Measurements from ENCODE around the gene ATP4B.

Gene ATP4B

DNA sequence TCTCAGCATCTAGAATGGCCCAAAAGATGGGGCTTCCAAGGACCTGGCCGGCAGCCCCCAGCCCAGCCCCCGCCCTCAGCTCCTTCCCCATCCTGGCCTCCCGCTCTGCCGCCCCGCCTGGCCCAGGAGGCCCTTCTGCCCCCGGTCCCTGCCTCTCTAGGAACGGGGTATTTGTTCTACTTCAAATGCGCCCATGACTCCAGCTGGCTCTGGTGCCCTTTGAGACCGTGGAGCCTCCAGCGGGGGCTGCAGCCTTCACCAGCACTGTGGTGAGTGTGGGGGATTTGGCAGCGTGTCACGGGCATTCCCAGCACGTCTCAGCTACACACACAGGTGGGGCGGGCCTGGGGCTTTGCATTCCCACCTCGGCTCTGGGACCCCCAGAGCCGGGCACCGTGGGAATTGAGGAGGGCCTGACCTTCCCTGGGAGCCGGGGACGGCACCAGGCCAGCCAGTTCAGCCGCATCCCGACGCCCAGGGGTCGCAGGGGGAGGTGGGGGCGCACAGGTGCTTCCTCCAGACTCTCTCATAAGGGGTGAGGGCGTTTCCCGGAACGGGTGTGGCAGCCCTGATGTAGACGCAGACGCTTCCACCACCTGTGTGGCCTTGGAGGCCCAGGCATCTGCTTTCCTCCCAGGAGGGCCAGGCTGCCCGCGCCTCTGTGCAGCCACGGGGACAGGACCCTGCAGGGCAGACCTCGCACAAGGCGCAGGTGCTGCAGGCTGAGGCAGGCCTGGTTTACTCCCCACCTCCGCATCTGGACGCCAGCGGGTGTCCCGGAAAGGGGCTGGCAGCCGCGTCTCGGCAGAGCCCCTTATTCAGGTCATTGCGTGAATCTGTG is 947 bp downstream of the ATP4B start:
- no peak for DNase-seq (ENCODE audit: low read depth)

DNA sequence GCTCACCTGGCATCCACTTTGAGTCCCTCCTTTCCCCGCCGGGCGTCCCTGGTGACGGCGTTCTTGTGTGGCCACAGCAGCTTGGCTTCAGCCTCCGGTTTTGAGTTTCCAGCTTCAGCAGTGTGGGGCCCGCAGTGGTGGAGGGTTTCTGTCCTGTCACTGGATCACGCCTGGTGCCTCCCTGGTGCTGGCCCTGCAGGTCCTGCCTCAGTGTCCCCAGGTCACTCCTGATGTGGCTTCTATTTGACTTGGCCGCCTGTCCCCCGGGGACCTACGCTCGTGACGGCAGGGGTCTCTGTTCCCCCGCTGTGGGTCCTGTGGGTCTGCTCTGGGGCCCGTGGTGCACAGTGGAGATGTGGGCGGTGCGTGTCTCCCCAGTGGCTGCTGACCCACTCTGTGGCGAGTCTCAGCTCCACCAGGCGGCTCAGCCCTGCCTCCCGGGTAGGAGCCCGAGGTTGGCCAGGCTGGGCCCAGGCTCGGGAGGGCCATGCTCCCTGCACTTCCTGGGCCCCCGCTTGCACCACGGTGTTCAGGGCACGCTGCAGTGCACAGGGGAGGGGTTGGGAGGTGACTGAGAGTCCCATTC is 1.9 kb downstream of the ATP4B start:
- no peak for DNase-seq (ENCODE audit: low read depth)

DNA sequence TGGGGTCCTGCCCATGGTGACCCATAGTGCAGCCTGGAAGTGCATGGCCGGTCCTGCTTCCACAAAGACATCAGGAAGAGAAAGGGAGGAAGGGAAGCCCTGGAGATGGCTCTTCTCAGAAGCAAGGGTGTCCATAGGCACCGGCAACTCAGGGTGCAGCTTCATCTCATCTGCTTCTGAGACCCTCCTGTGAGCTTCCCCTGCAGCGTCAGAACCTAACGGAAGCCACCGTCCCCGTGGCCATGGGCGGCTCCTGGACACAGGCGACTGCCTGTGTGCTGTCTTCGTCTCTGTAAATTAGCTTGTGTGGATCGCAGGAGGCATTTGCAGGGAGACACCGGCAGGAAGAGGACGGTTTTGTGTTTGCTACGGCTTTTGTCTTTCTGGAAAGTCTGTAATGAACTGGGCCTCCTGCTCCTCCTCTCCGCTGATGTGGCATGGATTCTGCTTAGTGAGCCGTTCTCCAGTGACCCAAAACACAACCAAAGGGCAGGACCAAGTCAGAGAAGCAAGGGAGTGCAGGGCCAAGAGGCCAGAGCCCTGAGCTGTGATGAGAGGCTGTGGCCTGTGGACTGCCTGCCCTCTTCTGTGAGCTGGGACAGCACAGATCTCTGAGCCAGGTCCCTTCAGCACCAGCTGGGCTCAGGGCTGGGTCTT is 2.5 kb downstream of the ATP4B start:
- DNase-seq (ENCODE audit: low read depth), result no peak

- no peak for DNase-seq (ENCODE audit: low read depth)
Observed at GRCh38 chr13:113654591-113655345, 3.2 kb downstream of the ATP4B start.

- DNase-seq (ENCODE audit: low read depth), result no peak
Observed at GRCh38 chr13:113654175-113654560, 3.8 kb downstream of the ATP4B start.

GRCh38 chr13:113653264-113654174 is 4.5 kb downstream of the ATP4B start:
- DNase-seq (ENCODE audit: low read depth), result no peak

GRCh38 chr13:113652404-113653263 is 5.4 kb downstream of the ATP4B start:
- DNase-seq (ENCODE audit: low read depth), result no peak

DNA sequence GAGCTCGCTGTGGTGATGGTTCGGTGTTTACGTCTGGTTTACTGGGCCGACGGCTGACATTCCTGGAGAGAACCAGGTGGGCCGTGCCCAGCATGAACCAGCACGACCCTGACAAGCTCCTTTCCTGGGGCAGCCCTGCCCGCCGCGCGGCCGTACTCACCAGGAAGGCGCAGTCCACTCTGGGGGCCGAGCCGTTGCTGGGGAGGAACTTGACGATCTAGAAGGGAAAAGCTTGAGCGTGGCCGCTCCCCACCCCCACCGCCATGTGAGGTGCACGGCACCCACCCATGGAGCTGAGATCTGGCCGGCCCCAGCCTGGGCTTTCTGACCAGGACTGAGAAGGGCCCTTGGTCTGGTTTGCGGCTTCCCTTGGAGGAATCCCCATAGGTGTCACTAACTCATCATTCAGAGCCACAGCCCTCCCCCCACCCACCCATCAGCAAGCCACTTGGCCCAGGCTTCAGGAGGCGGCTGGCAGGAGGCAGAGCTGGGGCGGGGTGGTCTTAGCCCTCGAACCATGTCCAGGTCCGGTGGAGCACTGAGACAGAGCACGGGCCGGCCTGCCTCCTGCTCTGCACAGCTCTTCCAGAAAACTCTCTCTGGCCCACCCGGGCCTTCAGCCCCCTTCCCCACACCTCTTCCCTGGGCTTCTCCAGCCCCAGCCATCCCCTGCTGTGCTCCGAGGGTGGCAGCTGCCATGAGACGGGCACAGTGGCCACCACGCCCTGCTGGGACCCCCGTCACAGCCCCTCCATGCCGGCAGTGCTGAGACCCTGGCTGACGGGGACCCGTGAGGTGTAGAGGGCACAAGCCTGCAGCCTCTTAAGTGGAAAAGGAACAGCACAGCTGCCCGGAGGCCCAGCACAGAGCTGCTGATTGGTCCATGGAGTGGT is 6.2 kb downstream of the ATP4B start:
- no peak for DNase-seq (ENCODE audit: low read depth)

DNA sequence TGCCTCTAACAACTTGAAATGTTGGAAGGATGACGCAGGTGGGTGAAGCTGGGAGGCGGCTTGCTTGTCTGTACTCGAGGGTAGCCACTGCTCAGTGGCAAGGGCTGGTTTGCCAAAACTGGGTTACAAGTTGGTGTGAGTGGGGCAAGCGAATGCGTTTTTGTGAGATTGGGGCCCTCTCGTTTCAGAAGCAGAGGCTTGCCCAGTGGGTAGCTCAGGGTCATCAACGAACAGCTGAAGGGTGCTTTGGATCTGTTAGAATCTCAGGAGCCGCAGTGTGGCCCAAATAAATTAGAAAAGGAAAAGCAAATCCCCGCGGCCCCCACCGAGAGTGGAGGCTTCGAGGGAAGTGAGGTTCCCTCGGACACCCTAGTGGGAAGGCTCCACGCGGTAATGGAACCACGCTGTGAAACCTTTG is 7.3 kb downstream of the ATP4B start:
- no peak for DNase-seq (ENCODE audit: low read depth)

DNA sequence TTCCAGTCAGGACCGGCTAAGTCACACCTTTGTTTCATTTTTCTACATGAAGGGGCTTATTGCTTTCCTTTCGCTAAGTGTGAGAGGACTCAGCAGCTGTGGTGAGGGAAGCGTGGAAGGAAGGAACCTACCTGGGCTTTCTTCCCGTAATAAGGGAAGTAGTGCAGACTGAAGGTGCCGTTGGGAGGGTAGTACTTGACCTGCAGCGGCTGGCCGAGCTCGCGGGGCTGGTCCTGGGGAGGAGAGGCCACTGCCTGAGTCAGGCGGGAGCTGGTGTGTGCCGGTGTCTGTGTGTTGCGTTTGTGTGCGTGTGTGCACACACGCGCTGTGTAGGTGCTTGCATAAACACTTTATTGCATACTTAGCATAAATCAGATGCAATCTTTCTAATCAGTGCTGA is 7.7 kb downstream of the ATP4B start:
- no peak for DNase-seq (ENCODE audit: low read depth)

DNA sequence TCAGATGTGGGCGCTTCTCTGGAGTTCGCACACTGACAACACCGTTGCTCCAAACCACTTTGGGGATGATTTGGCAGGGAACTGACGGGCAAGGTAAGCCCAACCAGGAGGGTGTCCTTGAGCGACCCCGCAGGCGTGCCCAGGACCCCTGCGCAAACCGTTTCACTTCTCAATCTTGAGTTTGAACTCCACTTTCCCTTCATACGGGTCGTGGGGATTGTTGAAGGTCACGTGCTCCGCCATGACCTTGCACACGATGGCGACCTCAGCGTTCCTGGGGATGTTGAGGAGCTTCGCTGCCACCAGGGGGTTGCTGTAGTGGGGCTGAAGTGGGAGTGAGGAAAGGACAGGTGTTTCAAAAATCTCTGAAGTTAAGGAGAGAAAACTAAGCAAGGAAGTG is 8.8 kb downstream of the ATP4B start:
- no peak for DNase-seq (ENCODE audit: low read depth)

- no peak for DNase-seq (ENCODE audit: low read depth)
Observed at GRCh38 chr13:113648216-113648610, 9.8 kb downstream of the ATP4B start.

GRCh38 chr13:113647351-113648215 is 10.4 kb downstream of the ATP4B start:
- no peak for DNase-seq (ENCODE audit: low read depth)

DNA sequence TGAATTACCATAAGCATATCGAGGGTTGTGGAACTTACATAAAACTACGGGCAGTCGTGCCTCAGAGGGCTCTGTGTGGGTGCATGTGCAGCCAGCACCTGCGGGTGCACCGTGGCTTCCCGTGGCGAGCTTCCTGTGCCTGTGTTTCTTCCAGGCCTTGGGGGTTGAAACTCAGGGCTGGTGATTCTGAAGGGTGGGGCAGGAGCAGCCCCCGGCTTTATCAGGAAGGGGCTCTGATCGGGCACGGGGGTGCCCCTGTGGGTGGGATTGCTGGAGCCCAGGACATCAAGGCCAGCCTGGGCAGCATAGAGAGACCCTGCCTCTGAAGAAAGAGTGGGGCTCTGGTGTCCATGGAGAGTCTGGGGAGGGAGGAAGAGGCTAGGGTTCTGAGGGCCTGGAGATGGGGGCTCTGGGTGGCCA is 11.1 kb downstream of the ATP4B start:
- no peak for DNase-seq (ENCODE audit: low read depth)

DNA sequence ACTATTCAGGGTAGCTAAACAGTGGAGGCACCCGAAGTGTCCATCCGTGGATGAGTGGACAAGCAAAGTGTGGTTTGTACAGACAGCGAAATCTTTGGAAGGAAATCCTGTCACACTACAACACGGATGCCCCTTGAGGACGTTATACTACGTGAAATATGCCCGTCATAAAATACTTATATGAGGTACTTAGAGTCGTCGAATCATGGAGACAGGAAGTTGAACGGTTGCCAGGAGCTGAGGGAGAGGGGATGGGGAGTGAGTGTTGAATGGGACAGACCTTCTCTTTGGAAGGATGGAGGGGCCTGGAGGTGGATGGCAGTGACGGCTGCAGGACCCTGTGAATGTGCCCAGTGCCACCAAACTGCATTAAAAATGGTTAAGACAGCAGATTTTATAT is 11.6 kb downstream of the ATP4B start:
- no peak for DNase-seq (ENCODE audit: low read depth)

DNA sequence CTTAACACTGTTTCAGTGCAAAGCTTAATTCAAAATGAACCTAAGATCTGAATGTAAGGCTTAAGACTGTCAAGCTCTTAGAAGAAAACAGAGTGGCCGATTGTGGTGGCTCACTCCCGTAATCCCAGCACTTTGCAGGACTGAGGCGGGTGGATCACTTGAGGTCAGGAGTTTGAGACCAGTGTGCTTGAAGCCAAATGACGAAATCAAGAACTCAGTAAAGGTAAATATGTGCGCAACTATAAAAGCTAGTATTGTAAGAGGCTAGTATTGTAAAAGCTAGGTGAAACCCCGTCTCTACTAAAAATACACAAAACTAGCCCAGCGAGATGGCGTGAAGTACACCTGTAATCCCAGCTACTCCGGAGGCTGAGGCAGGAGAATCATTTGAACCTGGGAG is 12.7 kb downstream of the ATP4B start:
- no peak for DNase-seq (ENCODE audit: low read depth)

DNA sequence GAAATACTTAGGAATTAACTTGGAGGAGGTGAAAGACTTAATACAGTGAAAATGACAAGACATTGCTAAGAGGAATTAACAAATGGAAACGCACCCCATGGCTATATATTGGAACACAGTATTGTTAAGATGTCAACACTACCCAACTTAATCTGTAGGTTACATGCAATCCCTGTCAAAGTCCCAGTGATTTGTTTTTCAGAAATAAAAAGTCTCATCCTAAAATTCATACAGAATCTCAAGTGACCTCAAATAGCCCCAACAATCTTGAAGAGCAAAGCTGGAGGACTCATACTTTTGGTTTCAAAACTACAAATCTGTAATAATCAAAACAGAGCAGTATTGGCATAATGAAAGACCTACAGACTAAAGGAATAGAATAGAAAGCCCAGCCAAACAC is 13.2 kb downstream of the ATP4B start:
- DNase-seq (ENCODE audit: low read depth), result no peak

- DNase-seq (ENCODE audit: low read depth), result no peak
Observed at GRCh38 chr13:113643593-113643992, 14.4 kb downstream of the ATP4B start.

DNA sequence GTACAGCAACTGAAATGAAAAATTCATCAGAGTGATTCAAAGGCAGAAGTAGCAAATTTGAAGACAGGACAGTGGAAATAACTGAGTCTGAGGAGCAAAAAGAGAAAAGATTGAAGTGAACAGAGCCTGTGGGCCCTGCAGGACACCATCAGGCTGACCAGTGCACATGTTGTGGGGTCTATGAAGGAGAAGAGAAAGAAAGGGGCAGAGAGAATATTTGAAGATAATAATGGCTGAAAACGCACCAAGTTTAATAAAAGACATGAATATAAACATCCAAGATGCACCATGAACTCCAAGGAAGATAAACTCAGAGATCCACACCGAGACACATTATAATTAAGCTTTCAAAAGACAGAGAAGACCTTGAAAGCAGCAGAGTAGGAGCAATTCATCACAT is 15.4 kb downstream of the ATP4B start:
- no peak for DNase-seq (ENCODE audit: low read depth)

All from stimulated activated CD8-positive, alpha-beta memory T cell treated with anti-CD3 and anti-CD28 coated beads, Interleukin-7, amount 100 ng/mL, for 24 hours (primary cell).